Neuronal stem cell (in vitro differentiated cells): ENCODE measurements around the gene VENTX.
A peak's percentile ranks its signal among the peaks of the same experiment; 100 is the strongest.

Experiments
- DNase-seq: peaks from one replicate; pipeline ENCODE4 v3.0.0-alpha.2; 2013; ENCODE audit warnings: low spot score
- H2AFZ ChIP-seq: one replicate; pipeline ENCODE4 v1.6.1; 2013; ENCODE audit warnings: mild to moderate bottlenecking, low read length, inconsistent platforms
- H2AK5ac ChIP-seq: 2 replicates; pipeline ENCODE4 v1.6.1; 2013; ENCODE audit warnings: low read depth, mild to moderate bottlenecking, inconsistent platforms, low read length, moderate library complexity, mixed read lengths
- H2BK120ac ChIP-seq: 2 replicates; pipeline ENCODE4 v1.6.1; 2013; ENCODE audit warnings: low read depth, mild to moderate bottlenecking, inconsistent platforms, low read length, moderate library complexity, mixed read lengths
- H2BK12ac ChIP-seq: one replicate; pipeline ENCODE4 v1.6.1; 2013; ENCODE audit warnings: low read length, inconsistent platforms
- H2BK15ac ChIP-seq: 2 replicates; pipeline ENCODE4 v1.6.1; 2013; ENCODE audit warnings: mild to moderate bottlenecking, low read length, inconsistent platforms, mixed read lengths
- H2BK5ac ChIP-seq: one replicate; pipeline ENCODE4 v1.6.1; 2013; ENCODE audit warnings: inconsistent platforms, mild to moderate bottlenecking, low read length, moderate library complexity
- H3K14ac ChIP-seq: one replicate; pipeline ENCODE4 v1.6.1; 2013; ENCODE audit warnings: low read length, inconsistent platforms
- H3K18ac ChIP-seq: 2 replicates; pipeline ENCODE4 v1.6.1; 2013; ENCODE audit warnings: low read length, inconsistent platforms
- H3K23ac ChIP-seq: 2 replicates; pipeline ENCODE4 v1.6.1; 2013; ENCODE audit warnings: low read depth, mild to moderate bottlenecking, mixed read lengths, low read length, inconsistent platforms; ENCODE audit not compliant: poor library complexity
- H3K27ac ChIP-seq: replicated peaks from 3 replicates; pipeline ENCODE4 v1.5.1; 2013; ENCODE audit warnings: low read length, inconsistent platforms
- H3K27me3 ChIP-seq, 3 experiments: 2 replicates each; pipeline ENCODE4 v1.6.1; 2013; ENCODE audit warnings: low read length in 3 of 3, mild to moderate bottlenecking in 2 of 3, inconsistent platforms in 1 of 3, low read depth in 1 of 3, mixed read lengths in 1 of 3, moderate library complexity in 1 of 3; ENCODE audit not compliant: control insufficient read depth in 3 of 3, insufficient read depth in 3 of 3
- H3K36me3 ChIP-seq, 2 donors: replicated peaks in 1 of 2; 2 replicates each; pipeline ENCODE4 v1.6.1; 2013; ENCODE audit warnings: low read length in 2 of 2; ENCODE audit not compliant: control insufficient read depth in 2 of 2, insufficient read depth in 2 of 2
- H3K4ac ChIP-seq: 2 replicates; pipeline ENCODE4 v1.6.1; 2013; ENCODE audit warnings: inconsistent platforms, mild to moderate bottlenecking, low read length, moderate library complexity
- H3K4me1 ChIP-seq, 2 donors: 1 replicate in 1 of 2; 2 replicates in 1 of 2; pipeline ENCODE4 v1.6.1; 2013; ENCODE audit warnings: low read length in 2 of 2, low read depth in 1 of 2; ENCODE audit not compliant: control insufficient read depth in 2 of 2, insufficient read depth in 1 of 2
- H3K4me2 ChIP-seq: one replicate; pipeline ENCODE4 v1.6.1; 2013; ENCODE audit warnings: mild to moderate bottlenecking, low read length, inconsistent platforms; ENCODE audit not compliant: insufficient read depth, poor library complexity, severe bottlenecking
- H3K4me3 ChIP-seq, 2 donors: 2 replicates each; pipeline ENCODE4 v1.5.1; 2013; ENCODE audit warnings: low read length in 2 of 2, mild to moderate bottlenecking in 2 of 2, inconsistent platforms in 1 of 2, moderate library complexity in 1 of 2
- H3K79me1 ChIP-seq: one replicate; pipeline ENCODE4 v1.6.1; 2013; ENCODE audit warnings: low read depth, mild to moderate bottlenecking, inconsistent platforms, low read length, moderate library complexity
- H3K9ac ChIP-seq: one replicate; pipeline ENCODE4 v1.6.1; 2013; ENCODE audit warnings: mild to moderate bottlenecking, low read depth, low read length, inconsistent platforms; ENCODE audit not compliant: poor library complexity
- H3K9me3 ChIP-seq, 2 donors: replicated peaks in 1 of 2; 2 replicates each; pipeline versions ENCODE3 to v1.6.1; 2013; ENCODE audit warnings: low read length in 2 of 2, mild to moderate bottlenecking in 2 of 2, inconsistent platforms in 1 of 2, low read depth in 1 of 2, mixed read lengths in 1 of 2, moderate library complexity in 1 of 2; ENCODE audit not compliant: control insufficient read depth in 2 of 2, insufficient read depth in 1 of 2
- H4K8ac ChIP-seq: one replicate; pipeline ENCODE4 v1.6.1; 2013; ENCODE audit warnings: low read depth, mild to moderate bottlenecking, inconsistent platforms, low read length, moderate library complexity
- H4K91ac ChIP-seq: one replicate; pipeline ENCODE4 v1.6.1; 2013; ENCODE audit warnings: low read length, low read depth, mild to moderate bottlenecking, inconsistent platforms; ENCODE audit not compliant: poor library complexity
- WGBS, 2 donors: extraction: QIAGEN DNeasy Blood & Tissue Kit; methylation state at CpG; one replicate each; pipeline ENCODE4 v1.1.7; 2013; ENCODE audit warnings: missing lambda C conversion rate in 2 of 2, mixed read lengths in 1 of 2; ENCODE audit not compliant: insufficient read length in 2 of 2, insufficient replicate concordance in 1 of 2; ENCODE audit errors: extremely low coverage in 2 of 2; 5-methylcytosine and 5-hydroxymethylcytosine counted together

VENTX gene

DNA sequence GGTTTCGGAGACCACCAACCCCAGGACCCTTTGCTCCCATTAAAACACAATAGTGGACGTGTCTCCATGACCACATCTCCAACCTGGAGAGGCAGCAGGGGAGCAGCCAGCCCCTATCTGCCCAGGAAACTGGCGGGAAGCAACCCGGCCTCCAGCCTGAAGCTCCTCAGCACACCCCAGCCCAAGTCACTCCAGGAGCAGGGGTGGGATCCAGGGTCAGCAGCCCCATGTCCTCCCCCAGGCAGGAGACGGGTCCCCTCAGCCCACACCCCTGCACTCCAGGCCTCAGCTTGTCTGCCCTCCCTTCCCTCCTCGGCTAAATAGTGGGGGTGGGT, 38.4 kb downstream of the VENTX start:
- H3K79me1 ChIP-seq: peaks cover 3% of the 10 kb centered on the region
- peak overlapping the region; percentile 81 for H2BK15ac ChIP-seq
- H3K18ac ChIP-seq: peak overlapping the region; percentile 64
- H3K4me3 ChIP-seq: no peak overlapping the region
- no peak overlapping the region for H4K8ac ChIP-seq
- WGBS, 2 donors: no CpG with 5 or more reads among the region's 6 CpGs
- H3K4me1 ChIP-seq: peaks cover 8 to 15% of the 10 kb centered on the region in 2 donors
- H3K27ac ChIP-seq: no peak overlapping the region
- H2BK120ac ChIP-seq: peak overlapping the region; percentile 61
- peak overlapping the region; percentile 69 for H3K4me2 ChIP-seq
- H3K36me3 ChIP-seq: peaks cover 7 to 20% of the 10 kb centered on the region in 2 donors
- no peak overlapping the region for H2AFZ ChIP-seq
- H2BK5ac ChIP-seq: peak overlapping the region; percentile 87
- H3K14ac ChIP-seq: no peak overlapping the region
- no peak overlapping the region for H3K4ac ChIP-seq
- peak overlapping the region; percentile 81 for H2AK5ac ChIP-seq
- H3K9me3 ChIP-seq: peaks cover 0 to 2% of the 10 kb centered on the region in 2 donors
- H2BK12ac ChIP-seq: no peak overlapping the region
- no peak overlapping the region for H4K91ac ChIP-seq
- DNase-seq: no peak
- H3K23ac ChIP-seq: peak overlapping the region; percentile 55
- H3K9ac ChIP-seq: no peak overlapping the region
- peaks cover 0 to 13% (median 6%) of the 10 kb centered on the region in 3 experiments for H3K27me3 ChIP-seq

DNA sequence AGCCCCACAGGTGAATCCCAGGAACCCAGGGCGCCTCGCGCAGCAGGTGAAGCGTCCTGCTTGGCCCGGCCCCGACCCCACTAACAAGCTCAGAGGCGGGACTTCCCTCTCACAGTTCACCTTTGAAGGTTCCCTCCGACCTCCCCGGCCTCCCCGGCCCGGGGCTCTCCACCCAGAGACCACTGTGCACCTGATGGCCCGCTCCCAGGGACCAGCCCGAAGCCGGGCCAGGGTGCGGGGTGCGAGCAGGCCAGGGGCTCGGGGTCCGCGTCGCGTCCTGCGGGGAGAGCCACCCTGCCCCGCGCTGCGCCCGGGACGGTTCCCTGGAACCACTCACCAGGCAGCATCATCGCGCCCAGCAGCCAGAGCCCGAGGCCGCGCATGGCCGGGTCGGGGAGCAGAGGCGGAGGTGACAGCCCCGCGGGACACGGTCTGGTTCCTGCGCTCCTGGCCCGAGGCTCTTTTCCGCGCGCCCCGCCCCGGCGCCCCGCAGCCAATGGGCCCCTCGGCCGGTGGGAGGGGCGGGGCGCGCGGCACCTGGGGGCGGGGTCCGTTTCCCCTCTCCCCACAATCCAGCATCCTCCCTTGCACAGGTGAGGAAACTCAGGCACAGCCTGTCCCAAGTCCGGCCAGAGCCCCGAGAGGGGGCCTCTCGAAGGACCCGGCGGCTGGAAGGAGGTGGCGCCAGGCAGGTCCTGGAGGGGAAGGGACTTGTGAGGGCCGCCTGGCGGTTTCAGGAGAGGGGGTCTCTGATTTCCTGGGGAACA, 39.0 kb downstream of the VENTX start, which contains the start of gene ADAM8:
TSS of gene ADAM8 (minus strand) at position 434 of the 767 bp plus-strand sequence. CDS start at position 383, 51 bp downstream.
- Histone ChIP-seq H3K18ac (peak within 1 kb of the TSS; percentile 94), H3K27ac (no peak within 1 kb of the TSS), H3K14ac (peak within 1 kb of the TSS; percentile 82), H3K36me3 (peaks cover 7 to 25% of the 10 kb centered on the region in 2 donors), H2AFZ (peak within 1 kb of the TSS; percentile 72), H3K23ac (peak within 1 kb of the TSS; percentile 73), H3K4me2 (peak within 1 kb of the TSS; percentile 69), H3K9ac (no peak within 1 kb of the TSS), H3K4ac (no peak within 1 kb of the TSS), H3K4me1 (peaks cover 8 to 15% of the 10 kb centered on the region in 2 donors), H2BK15ac (peak within 1 kb of the TSS; percentile 81), H4K8ac (peak within 1 kb of the TSS; percentile 43), H2BK12ac (no peak within 1 kb of the TSS), H2AK5ac (peak within 1 kb of the TSS; percentile 81), H3K9me3 (peaks cover 0 to 2% of the 10 kb centered on the region in 2 donors), H3K79me1 (peaks cover 1% of the 10 kb centered on the region), H2BK5ac (peak within 1 kb of the TSS; percentile 87), H3K27me3 (peaks cover 0 to 13% (median 6%) of the 10 kb centered on the region in 3 experiments), H2BK120ac (peak within 1 kb of the TSS; percentile 61), H4K91ac (no peak within 1 kb of the TSS), H3K4me3 (peak within 1 kb of the TSS in 1 of 2 donors; percentile 73)
- no CpG with 5 or more reads among the region's 63 CpGs for WGBS, 2 donors
- DNase-seq: no peak

DNA sequence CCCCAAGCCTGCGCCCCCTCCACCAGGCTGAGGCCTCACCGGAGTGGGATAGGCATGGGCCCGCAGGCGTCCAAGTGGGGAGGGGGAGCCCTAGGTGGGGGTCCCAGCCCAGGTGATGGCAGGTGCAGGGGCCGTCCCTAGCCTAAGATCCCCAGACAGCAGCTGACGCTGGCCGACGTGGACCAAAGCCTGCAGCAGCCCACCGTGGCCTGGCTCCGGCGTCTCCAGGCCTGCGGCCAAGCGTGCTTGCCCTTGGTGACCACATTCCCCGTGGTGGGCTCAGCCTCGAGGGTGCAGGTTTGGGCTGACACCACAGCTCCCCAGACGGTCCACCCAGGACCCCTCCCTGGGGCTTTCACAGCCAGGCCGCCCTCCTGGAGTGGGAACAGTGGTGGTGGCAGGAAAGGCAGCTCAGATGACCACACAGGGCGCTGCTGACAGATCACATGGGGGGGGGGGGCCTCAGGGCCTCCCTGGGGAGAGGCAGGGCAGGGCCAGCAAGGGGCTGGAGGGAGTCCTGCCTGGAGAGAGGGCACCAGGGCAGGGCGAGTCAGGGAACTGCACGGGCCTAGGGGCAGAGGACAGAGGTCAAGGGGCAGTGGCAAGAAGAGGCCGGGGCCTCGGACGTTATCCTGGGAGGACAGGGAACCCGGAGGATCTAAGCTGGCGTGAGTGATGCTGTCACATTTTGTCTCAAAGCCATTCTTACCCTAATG, 39.8 kb downstream of the VENTX start:
- Histone ChIP-seq H3K4me1 (peaks cover 8 to 15% of the 10 kb centered on the region in 2 donors), H3K27ac (no peak overlapping the region), H3K9ac (no peak overlapping the region), H3K4ac (no peak overlapping the region), H3K4me2 (no peak overlapping the region), H4K8ac (no peak overlapping the region), H3K27me3 (peaks cover 0 to 13% (median 6%) of the 10 kb centered on the region in 3 experiments), H3K14ac (no peak overlapping the region), H3K23ac (peak overlapping the region; percentile 73), H2AFZ (no peak overlapping the region), H3K4me3 (no peak overlapping the region), H3K9me3 (peaks cover 0 to 2% of the 10 kb centered on the region in 2 donors), H2AK5ac (no peak overlapping the region), H3K18ac (peak overlapping the region; percentile 64), H2BK15ac (no peak overlapping the region), H3K36me3 (peaks cover 14 to 33% of the 10 kb centered on the region in 2 donors), H2BK120ac (no peak overlapping the region), H3K79me1 (peaks cover 1% of the 10 kb centered on the region), H2BK12ac (no peak overlapping the region), H2BK5ac (peak overlapping the region; percentile 39), H4K91ac (no peak overlapping the region)
- no peak for DNase-seq
- no CpG with 5 or more reads among the region's 25 CpGs for WGBS, 2 donors
